SK-N-SH (cell line): ENCODE results near the gene RFPL4AL1.

ENCODE experiments used
- EP300 ChIP-seq, 2 experiments: IDR thresholded peaks; 2 replicates each; pipeline versions ENCODE4 v1.4.0 to v1.6.1; 2012; ENCODE audit warnings: borderline replicate concordance in 1 of 2, low read depth in 1 of 2, low read length in 1 of 2
- GABPA ChIP-seq: IDR thresholded peaks from 2 replicates; pipeline ENCODE4 v1.4.0; 2012; ENCODE audit warnings: low read depth, mild to moderate bottlenecking
- MXI1 ChIP-seq: IDR thresholded peaks from 2 replicates; pipeline ENCODE4 v1.6.1; 2012; ENCODE audit warnings: mild to moderate bottlenecking, low read depth, low read length, improper control_type of control experiment
- POLR2AphosphoS5 ChIP-seq: IDR thresholded peaks from 2 replicates; pipeline ENCODE4 v1.6.1; 2012; ENCODE audit warnings: low read depth, low read length
- RAD21 ChIP-seq: IDR thresholded peaks from 2 replicates; pipeline ENCODE4 v1.6.1; 2012; ENCODE audit warnings: mild to moderate bottlenecking, low read length
- RFX5 ChIP-seq: IDR thresholded peaks from 2 replicates; pipeline ENCODE4 v1.6.1; 2012; ENCODE audit warnings: mild to moderate bottlenecking, improper control_type of control experiment, low read length
- RXRA ChIP-seq: IDR thresholded peaks from 2 replicates; pipeline ENCODE4 v1.4.0; 2012; ENCODE audit warnings: low read depth, mild to moderate bottlenecking, borderline replicate concordance
- TEAD4 ChIP-seq: IDR thresholded peaks from 2 replicates; pipeline ENCODE4 v1.4.0; 2012; ENCODE audit warnings: mild to moderate bottlenecking, borderline replicate concordance; ENCODE audit not compliant: insufficient read depth
- YY1 ChIP-seq: IDR thresholded peaks from 2 replicates; pipeline ENCODE4 v1.4.0; 2012; ENCODE audit warnings: low read depth, mild to moderate bottlenecking
- TF ChIP-seq, protein P1 (sequence below): fragments of 200-600 bp; sonication (generic); IDR thresholded peaks from 2 replicates; pipeline ENCODE4 v1.6.1; 2017; ENCODE audit warnings: antibody characterized with exemption, mild to moderate bottlenecking, moderate library complexity
- TF ChIP-seq, protein P2 (sequence below): IDR thresholded peaks from 2 replicates; pipeline ENCODE4 v1.6.1; 2012; ENCODE audit warnings: mild to moderate bottlenecking, low read depth, low read length, moderate library complexity
- TF ChIP-seq, protein P3 (sequence below): fragments of 150-350 bp; IDR thresholded peaks from 2 replicates; pipeline ENCODE4 v1.6.1; 2016; ENCODE audit warnings: mild to moderate bottlenecking, low read depth, low read length
- TF ChIP-seq, protein P4 (sequence below): IDR thresholded peaks from 2 replicates; pipeline ENCODE4 v1.4.0; 2012; ENCODE audit warnings: low read depth

DNA sequence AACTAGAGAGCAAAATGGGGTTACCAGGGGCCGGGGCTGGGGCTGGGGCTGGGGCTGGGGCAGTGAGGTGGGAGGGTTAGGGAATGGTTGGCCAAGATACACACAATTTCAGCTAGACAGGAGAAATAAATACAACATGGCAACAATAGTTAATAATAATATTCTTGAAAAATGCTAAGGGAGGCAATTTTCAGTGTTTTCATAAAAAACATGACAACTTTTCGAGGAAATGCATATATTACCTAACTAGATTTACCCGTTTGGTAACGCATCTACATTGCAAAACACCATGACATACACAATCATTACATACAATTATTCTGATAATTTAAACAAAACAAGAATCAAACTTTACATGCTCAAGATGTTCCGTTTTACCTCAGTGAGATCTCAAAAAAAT, 12.2 kb downstream of the RFPL4AL1 start:
- TF ChIP-seq, protein P1, sequence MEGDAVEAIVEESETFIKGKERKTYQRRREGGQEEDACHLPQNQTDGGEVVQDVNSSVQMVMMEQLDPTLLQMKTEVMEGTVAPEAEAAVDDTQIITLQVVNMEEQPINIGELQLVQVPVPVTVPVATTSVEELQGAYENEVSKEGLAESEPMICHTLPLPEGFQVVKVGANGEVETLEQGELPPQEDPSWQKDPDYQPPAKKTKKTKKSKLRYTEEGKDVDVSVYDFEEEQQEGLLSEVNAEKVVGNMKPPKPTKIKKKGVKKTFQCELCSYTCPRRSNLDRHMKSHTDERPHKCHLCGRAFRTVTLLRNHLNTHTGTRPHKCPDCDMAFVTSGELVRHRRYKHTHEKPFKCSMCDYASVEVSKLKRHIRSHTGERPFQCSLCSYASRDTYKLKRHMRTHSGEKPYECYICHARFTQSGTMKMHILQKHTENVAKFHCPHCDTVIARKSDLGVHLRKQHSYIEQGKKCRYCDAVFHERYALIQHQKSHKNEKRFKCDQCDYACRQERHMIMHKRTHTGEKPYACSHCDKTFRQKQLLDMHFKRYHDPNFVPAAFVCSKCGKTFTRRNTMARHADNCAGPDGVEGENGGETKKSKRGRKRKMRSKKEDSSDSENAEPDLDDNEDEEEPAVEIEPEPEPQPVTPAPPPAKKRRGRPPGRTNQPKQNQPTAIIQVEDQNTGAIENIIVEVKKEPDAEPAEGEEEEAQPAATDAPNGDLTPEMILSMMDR = no peak
- TF ChIP-seq RFX5 (no peak), RAD21 (no peak), POLR2AphosphoS5 (no peak), GABPA (no peak), RXRA (no peak), YY1 (no peak), EP300 (IDR thresholded peaks at IDR 0.05; ENCODE audit: borderline replicate concordance in 1 of 2, low read depth in 1 of 2, low read length in 1 of 2) (no peak), MXI1 (no peak), TEAD4 (no peak)
- TF ChIP-seq, protein P2, sequence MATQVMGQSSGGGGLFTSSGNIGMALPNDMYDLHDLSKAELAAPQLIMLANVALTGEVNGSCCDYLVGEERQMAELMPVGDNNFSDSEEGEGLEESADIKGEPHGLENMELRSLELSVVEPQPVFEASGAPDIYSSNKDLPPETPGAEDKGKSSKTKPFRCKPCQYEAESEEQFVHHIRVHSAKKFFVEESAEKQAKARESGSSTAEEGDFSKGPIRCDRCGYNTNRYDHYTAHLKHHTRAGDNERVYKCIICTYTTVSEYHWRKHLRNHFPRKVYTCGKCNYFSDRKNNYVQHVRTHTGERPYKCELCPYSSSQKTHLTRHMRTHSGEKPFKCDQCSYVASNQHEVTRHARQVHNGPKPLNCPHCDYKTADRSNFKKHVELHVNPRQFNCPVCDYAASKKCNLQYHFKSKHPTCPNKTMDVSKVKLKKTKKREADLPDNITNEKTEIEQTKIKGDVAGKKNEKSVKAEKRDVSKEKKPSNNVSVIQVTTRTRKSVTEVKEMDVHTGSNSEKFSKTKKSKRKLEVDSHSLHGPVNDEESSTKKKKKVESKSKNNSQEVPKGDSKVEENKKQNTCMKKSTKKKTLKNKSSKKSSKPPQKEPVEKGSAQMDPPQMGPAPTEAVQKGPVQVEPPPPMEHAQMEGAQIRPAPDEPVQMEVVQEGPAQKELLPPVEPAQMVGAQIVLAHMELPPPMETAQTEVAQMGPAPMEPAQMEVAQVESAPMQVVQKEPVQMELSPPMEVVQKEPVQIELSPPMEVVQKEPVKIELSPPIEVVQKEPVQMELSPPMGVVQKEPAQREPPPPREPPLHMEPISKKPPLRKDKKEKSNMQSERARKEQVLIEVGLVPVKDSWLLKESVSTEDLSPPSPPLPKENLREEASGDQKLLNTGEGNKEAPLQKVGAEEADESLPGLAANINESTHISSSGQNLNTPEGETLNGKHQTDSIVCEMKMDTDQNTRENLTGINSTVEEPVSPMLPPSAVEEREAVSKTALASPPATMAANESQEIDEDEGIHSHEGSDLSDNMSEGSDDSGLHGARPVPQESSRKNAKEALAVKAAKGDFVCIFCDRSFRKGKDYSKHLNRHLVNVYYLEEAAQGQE = no peak
- TF ChIP-seq, protein P3, sequence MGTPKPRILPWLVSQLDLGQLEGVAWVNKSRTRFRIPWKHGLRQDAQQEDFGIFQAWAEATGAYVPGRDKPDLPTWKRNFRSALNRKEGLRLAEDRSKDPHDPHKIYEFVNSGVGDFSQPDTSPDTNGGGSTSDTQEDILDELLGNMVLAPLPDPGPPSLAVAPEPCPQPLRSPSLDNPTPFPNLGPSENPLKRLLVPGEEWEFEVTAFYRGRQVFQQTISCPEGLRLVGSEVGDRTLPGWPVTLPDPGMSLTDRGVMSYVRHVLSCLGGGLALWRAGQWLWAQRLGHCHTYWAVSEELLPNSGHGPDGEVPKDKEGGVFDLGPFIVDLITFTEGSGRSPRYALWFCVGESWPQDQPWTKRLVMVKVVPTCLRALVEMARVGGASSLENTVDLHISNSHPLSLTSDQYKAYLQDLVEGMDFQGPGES = no peak
- TF ChIP-seq, protein P4, sequence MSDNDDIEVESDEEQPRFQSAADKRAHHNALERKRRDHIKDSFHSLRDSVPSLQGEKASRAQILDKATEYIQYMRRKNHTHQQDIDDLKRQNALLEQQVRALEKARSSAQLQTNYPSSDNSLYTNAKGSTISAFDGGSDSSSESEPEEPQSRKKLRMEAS = no peak
